Peyer's patch (tissue), 4 donors: ENCODE measurements around the gene TRAPPC2L.

Source experiments
- CTCF ChIP-seq, 6 experiments: fragments of 450-650 bp in 4 of 6; fragments of 200-600 bp in 2 of 6; sonication (generic) in 1 of 6; IDR thresholded peaks; one replicate each; pipeline ENCODE4 v1.5.1; 2017 to 2019; ENCODE audit warnings: antibody characterized with exemption in 6 of 6, mild to moderate bottlenecking in 3 of 6, moderate library complexity in 1 of 6
- POLR2A ChIP-seq, 2 donors: fragments of 450-650 bp; IDR thresholded peaks; one replicate each; pipeline ENCODE4 v1.5.1; 2017; ENCODE audit warnings: antibody characterized with exemption in 2 of 2, mild to moderate bottlenecking in 2 of 2, moderate library complexity in 2 of 2

DNA sequence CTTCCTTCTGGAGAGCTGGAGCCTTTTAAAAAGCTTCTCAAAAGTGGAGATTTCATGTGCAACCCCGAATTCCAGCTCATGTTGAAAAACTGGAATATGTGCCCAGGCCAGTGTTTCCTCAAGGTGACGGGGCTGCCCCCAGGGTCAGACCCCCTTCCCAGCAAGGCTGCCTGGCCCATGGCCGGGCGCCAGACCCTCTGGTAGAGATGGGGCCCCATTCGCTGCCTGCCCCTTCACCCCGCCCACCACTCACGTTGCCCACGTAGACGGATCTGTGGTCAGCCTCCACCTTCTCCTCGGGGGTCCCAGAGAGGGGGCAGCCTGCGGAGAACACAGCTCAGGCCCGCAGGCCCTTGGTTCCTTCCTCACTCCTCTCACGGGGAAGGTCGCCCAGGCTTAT is 8.4 kb downstream of the TRAPPC2L start:
- TF ChIP-seq POLR2A (IDR thresholded peaks at IDR 0.05) (no peak), CTCF (IDR thresholded peaks at IDR 0.05) (no peak)
